Measurements from ENCODE around the gene ANGPT4.
A peak's percentile ranks its signal among the peaks of the same experiment; 100 is the strongest.

ANGPT4 gene

GRCh38 chr20:939606-940005 is 23.5 kb upstream of the ANGPT4 start:
- no peak for DNase-seq (ENCODE audit: low read depth)

- DNase-seq (ENCODE audit: low read depth): no peak
Observed at GRCh38 chr20:934186-934840, 18.2 kb upstream of the ANGPT4 start.

GRCh38 chr20:933029-933428 is 16.9 kb upstream of the ANGPT4 start:
- DNase-seq (ENCODE audit: low read depth): no peak

- no peak for DNase-seq (ENCODE audit: low read depth)
Observed at GRCh38 chr20:931401-931800, 15.3 kb upstream of the ANGPT4 start.

GRCh38 chr20:926670-927069 is 10.5 kb upstream of the ANGPT4 start:
- no peak for DNase-seq (ENCODE audit: low read depth)

DNA sequence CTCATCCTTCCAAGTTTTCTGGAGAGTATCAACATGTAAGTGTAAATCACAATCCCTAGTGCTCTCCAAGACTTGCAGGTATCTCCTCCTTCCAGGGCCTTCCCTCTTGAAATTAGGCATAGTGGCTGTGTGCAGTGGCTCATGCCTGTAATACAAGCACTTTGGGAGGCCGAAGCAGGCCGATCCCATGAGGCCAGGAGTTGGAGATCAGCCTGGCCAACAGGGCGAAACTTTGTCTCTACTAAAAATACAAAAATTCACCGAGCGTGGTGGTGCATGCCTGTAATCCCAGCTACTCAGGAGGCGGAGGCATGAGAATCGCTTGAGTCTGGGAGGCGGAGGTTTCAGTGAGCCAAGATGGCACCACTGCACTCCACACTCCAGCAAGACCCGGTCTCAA is 9.4 kb upstream of the ANGPT4 start:
- DNase-seq (ENCODE audit: low read depth): no peak

DNA sequence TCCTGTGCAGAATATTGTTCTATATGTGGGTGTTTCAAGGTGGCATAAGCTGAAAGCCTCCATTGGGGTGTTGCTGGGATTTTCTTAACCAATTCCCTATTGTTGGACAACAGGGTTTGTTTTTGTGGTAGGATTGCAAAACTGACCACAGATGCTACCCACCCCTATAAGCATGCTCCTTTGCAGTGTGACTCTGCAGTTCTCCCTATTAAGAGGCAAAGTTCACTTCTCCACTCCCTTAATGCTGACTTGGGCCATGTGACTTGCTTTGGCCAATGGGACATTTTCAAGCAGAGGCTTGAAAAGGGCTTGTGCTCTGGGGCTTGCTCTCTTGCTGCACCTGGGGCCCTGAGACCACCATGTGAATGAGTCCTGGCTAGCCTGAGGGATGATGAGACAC is 8.5 kb upstream of the ANGPT4 start:
- DNase-seq (ENCODE audit: low read depth): peak; percentile 33

DNA sequence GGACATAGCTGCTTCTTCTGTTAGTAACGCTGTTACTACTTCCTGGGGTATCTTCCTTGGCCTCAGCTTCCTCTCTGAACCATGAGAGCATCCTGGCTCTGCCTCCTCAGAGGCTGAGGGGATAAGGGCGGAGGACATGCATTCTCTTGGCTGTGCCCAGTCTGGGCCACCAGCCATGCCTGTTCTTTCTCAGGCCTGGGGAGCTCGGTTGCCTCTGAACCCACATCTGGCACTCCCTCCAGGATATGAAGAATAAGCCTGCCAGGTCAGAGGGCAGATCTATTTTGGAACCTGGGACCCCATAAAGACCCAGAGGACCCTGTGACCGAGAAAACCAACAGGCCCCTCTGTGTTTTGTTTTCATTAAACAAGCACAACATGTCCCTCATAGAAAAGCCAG is 6.6 kb upstream of the ANGPT4 start:
- no peak for DNase-seq (ENCODE audit: low read depth)

DNA sequence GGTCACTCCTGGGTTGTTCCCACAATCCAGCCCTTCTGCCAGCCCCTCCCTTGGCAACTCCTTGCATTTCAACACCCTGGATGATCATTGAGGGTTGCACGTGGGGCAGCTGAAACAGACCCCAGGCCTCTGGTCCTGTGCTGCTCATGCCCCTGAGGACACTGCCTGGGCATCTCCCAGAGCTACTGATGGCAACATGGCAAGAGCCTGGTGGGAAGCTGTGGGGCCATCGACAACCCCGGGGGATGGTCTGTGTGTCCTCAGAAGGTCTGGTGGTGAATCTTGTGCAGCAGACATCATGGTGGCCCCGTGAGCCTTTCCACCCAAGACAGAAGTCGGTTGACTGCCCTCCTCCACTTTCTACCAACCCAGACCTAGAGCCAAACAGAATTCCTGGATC is 4.9 kb upstream of the ANGPT4 start:
- no peak for DNase-seq (ENCODE audit: low read depth)

DNA sequence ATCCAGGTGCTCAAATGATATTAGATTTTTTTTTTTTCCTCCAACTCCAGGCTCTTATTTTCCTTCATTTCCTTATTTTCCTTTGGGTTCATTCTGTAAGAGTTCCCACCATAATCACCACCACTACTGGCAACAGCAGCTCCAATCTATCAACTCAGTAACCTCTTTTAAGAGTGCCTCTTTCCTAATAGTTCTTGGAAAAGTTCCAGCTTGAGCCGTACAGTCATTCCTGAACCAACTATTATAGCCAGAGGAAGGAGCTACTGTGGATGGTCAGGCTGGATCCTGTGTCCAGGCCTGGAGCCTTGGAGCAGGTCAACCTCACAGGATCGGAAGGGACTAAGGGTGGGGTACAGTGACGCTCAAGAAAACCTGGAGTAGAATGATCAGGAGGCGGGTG is 4.2 kb upstream of the ANGPT4 start:
- DNase-seq (ENCODE audit: low read depth): no peak

DNA sequence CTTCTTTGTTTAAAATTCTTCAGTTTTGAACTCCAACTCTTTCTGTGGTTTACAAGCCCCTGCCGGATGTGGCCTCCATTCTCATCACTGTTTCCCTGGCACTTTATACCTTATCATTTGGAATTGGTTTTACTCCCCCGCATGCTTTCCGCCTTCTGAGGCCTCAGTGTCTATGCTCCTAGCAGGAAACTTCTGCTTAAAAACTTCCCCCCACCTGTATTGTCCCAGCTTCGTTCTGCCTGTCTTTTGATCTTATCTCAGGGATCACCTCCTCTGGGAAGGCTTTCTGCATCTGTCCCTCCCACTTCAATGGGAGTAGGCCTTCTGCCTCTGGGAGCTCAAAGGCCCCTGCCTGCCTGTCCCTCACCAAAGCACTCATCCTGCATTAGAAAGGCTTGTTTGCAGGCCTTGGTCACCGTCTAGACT is 3.4 kb upstream of the ANGPT4 start:
- no peak for DNase-seq (ENCODE audit: low read depth)

GRCh38 chr20:917416-917815 is 1.3 kb upstream of the ANGPT4 start:
- no peak for DNase-seq (ENCODE audit: low read depth)

- no peak for DNase-seq (ENCODE audit: low read depth)
Observed at GRCh38 chr20:916825-917224, 691 bp upstream of the ANGPT4 start.

DNA sequence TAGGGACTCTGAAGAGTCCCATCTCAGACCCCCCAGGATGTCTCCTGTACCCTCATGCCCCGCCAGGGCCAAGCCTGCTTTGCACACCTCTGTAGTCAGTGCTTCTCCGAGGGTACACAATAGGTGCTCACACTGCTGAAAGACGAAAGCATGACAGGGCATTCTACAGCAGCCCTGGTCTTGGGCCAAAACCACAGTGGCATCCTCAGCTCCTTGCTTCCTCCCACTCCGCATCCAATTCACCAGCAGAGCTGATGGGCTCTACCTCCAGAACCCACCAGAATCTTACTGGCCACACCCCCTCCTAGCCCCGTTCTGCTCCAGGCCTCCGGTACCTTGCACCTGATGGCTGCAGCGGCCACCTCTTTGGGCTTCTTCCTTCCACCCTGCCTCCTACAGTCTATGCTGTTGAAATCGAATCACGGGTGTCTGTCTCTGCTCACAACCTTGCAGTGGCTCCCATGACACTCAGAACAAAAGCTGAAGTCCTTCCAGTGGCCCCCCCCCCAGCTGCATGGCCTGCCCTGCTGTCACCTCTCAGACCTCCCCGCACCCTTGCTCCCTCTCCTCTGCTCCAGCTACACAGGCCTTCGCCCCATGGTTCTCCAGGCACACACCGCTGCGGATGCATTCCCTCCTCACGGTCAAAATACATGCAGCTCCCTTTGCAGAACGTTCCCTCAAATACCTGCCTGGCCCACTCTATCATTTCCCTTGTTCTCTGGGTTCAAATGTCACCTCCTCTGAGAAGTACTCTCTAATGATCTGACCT is 1.2 kb downstream of the ANGPT4 start:
- no peak for DNase-seq (ENCODE audit: low read depth)

- DNase-seq (ENCODE audit: low read depth): no peak
Observed at GRCh38 chr20:913306-913849, 2.8 kb downstream of the ANGPT4 start.

GRCh38 chr20:911882-912600 is 4.1 kb downstream of the ANGPT4 start:
- no peak for DNase-seq (ENCODE audit: low read depth)

- peak; percentile 68 for DNase-seq (ENCODE audit: low read depth)
Observed at GRCh38 chr20:910870-911770, 5.0 kb downstream of the ANGPT4 start.

GRCh38 chr20:910132-910869 is 5.8 kb downstream of the ANGPT4 start:
- DNase-seq (ENCODE audit: low read depth): peak; percentile 60

DNA sequence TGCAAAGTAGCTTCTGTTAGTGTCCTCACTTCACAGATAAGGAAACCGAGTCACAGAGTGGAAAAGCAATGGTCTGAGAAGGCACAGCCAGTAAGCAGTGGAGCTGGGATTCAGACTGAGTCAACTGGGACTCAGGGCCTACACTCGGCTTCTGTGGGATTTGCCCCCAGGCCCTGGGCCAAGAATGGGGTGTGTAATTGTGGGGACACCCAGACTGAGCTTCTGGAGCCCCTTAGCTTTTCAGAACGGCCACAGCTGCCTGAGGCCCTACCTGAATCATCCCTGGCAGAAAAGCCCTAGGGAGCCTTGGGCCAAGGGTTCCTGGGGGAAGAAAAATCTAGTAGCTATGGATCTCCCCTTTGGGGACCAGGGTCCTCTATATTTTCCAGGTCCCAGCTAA is 6.5 kb downstream of the ANGPT4 start:
- no peak for DNase-seq (ENCODE audit: low read depth)

- no peak for DNase-seq (ENCODE audit: low read depth)
Observed at GRCh38 chr20:906703-907270, 9.3 kb downstream of the ANGPT4 start.
